HG02973 (cell line): ENCODE data around the gene B4GALT6.

ENCODE experiments used
- ATAC-seq: cut with Tn5 transposase; IDR thresholded peaks from one replicate; pipeline ENCODE4 v1.9.1; 2021; ENCODE audit warnings: moderate library complexity; ENCODE audit not compliant: unreplicated experiment

B4GALT6 gene

DNA sequence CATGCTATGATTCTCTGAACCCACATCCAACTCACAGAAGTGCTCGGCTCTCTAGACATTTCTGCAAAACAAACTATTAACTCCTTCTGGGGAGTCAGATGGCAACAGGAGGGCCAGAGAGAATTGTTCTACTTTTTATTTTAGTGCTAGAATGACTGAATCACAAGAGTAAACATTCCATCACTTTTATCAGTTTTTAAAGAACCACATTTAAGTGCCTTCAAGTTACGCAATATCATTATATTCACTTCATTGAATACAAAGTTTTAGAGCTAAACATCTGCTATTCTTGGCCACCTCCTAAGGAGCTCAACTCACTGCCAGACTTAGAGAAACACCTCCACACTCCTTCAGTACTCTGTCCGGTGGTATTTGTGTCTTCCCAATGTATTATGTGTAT is 22.4 kb downstream of the B4GALT6 start:
- ATAC-seq, result no peak

DNA sequence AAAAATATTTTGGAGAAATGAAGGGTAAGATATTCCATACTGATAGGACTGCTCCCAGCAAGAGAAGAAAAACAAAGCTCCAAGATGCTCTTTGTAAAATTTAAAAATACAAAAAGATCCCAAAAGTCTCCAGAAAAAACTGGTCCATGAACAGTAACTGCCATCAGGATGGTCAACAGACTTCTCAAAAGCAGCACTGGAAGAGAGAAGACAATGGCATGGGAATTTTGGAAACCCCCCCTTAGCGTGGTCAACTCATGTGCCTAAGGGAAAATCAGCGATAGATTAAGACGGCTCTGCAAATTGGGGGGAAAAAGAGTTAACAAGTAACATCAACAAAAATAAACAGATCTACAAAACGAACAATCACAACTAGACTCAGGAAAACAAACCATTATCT is 23.6 kb downstream of the B4GALT6 start:
- no peak for ATAC-seq

DNA sequence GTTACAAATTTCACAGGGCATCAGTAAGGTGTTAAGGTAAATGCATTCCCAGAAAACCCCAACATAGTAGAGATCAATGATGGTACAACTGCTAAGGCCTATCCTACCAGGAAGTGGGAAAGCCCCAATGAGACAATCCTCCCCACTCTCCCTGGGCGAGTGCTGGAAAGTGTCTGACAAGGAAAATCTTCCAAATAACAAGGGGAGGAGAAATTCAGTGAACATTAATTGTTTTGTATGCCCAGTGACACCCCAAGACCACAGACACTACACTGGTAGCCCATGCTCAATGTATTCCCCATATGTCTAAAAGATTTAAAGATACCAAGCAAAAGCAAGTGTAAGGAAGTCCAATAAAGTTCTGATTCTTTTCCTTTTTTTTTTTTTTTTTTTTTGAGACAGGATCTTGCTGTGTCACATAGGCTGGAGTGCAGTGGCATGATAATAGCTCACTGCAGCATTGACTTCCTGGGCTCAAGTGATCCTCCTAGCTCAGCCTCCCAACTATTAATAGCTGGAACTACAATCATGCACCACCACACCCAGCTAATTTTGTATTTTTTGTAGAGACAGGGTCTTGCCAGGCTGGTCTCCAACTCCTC is 24.7 kb downstream of the B4GALT6 start:
- no peak for ATAC-seq

DNA sequence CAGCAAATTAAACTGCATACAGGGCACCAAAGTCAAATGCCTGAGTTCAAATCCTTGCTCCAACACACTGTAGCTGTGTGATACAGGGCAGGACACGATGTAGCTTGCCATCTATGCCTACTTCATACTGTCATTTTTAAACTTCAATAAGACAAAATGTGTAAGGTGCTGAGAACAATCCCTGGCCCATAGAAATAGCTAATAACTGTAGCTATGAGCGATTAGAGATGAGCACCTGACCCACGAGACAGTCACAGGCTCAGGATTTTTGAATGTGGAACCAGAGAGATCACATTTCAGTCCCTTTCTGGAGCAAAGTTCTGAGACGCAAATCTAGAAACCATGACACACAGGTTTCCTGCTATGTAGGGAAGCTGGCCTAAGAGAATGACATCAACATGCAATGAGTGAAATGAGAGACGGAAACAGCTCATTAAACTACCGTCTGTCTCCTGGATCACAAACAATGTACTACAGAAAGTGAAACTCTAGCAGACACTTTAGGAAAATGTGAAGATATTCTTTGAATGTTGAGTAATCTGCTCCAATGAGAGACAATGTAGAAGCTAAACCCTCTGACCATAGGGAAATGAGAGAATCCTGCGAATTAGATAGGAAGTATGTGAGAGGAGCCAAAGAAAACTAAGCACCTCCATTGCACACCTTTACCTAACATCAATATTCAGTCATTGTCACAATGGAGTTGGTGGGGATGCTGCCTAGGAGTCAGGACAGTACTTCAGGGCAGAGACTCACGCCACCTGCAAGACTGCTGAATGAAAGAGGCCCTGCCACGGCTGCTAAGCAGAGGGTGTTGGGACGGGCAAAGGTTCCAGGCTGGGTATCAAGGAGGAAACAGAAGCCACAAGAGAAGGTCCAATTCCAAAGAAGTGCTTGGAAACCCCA is 25.5 kb downstream of the B4GALT6 start:
- peak; percentile 78 for ATAC-seq

DNA sequence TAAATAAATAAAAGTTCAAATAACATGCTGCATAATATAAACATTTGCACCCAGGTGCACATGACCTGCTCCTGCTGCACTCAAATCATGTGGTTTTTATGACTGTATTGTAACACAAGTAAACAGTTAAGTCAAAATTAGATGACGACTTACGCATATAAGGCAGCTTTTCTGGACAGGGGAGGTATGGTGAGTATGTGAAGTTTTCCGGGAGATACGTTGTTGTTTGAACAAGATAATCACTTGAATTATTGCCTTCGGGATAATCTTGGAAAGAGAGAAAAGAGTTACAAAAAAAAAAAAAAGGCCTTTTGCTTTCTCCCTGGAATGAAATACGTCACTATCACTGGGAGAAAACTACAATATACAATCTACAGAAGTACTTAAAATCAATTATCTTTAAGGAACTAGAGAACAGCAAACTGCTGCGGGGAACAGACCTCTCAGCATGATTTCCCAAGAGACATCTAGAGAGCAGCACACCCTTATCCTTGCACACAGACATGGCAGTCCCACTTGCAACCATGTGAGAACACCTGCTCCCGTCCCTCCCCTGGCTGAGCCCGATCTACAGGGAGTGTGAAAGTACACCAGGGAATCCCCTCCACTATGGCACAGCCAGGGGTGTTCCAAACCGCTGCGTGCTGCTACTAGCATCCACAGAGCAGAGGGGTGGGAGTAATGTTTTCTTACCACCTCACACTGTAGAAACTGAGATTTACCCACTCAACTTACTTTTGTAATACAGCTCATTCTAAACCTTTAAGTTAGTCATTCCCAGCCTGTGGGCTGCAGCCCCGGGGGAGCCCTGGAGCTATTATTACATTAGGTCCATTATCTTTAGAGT is 26.3 kb downstream of the B4GALT6 start:
- ATAC-seq, result peak; percentile 79

DNA sequence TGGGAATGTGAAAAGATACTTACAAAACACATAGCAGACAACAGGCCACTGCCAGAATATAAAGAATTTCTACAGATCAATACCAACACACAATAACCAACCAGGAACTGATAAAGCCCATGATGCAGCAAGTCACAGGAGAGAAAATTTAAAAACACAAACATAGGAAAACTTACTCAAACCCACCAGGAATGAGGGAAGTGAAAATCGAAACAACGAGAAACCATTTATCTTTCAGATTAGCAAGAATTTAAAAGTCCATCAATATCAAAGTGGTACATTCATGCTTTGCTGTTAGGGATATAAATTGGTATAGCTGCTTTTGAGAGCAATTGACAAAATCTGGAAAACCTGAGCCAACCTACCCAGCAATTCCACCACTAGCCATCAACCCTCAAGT is 27.6 kb downstream of the B4GALT6 start:
- ATAC-seq, result no peak

DNA sequence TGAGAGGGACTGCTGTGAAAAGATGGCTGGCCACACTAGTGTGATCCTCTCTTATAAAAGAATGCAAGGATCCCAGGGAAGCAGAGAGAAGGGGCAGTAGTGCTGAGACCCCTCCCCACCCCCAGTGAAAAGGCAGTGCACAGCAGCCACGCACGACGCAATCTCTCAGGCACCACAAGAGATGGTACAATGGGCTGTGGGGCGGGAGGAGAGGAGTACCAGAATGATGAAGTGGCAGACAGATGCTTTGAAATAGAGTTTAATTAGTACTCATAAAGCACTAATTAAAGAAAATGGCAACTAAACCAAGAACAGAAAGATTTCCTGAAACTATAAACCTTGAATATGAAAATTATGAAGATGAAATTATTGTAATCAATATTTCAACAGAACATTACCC is 29.0 kb downstream of the B4GALT6 start:
- no peak for ATAC-seq

DNA sequence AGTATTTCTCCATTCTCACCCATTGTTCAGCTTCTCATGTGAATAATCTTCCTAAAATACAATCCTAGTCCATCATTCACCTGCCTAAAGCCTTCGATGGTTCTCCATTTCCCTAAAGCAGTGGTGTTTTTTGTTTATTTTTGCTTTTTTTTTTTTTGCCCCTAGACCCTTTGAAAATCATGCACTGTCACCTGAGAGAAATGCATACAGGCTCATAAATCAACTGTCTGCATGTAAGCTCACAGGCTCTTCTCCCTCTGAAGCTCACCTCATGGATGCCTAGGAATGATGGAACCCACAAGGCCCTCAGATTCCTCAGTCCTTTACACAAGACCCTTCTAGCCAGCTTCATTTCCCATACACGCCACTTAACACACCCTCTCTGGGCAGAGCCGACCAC is 31.5 kb downstream of the B4GALT6 start:
- no peak for ATAC-seq

DNA sequence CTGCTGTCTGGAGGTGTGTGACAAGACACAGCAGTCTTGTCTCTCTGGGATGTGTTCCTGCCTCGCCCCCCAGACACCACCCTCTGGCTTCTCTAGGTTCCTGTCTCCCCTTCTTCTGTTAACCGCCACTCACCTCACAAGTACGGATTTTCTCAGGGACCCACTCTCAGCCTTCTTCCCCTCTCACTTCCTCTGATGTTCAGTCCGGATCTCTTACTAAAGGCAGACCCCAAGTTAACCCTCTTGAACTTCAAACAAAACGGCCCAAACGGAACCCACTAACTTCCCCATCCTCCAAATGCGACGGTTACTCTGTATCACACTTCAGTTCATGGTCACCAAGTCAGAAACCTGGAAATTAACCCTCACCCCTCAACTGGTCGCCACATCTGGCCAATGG is 32.0 kb downstream of the B4GALT6 start:
- ATAC-seq, result no peak

DNA sequence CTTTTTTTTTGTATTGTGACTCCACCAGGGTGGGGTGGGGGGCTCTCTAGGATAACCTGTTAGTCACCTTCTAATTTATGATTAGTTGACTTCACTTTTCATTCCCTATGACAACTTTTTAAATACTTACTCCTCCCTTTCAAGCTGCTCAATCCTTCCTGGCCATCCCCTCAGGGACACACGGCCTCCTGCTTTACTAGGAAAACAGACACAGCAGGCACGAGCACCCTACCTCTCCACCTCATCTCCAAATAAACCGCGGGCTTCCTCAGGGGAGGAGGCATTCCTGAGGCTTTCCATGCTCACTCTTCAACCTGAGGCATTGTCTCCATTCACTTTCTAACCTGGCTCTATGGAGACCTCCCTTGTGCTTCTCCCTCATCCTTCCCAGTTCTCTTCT is 33.0 kb downstream of the B4GALT6 start:
- no peak for ATAC-seq

DNA sequence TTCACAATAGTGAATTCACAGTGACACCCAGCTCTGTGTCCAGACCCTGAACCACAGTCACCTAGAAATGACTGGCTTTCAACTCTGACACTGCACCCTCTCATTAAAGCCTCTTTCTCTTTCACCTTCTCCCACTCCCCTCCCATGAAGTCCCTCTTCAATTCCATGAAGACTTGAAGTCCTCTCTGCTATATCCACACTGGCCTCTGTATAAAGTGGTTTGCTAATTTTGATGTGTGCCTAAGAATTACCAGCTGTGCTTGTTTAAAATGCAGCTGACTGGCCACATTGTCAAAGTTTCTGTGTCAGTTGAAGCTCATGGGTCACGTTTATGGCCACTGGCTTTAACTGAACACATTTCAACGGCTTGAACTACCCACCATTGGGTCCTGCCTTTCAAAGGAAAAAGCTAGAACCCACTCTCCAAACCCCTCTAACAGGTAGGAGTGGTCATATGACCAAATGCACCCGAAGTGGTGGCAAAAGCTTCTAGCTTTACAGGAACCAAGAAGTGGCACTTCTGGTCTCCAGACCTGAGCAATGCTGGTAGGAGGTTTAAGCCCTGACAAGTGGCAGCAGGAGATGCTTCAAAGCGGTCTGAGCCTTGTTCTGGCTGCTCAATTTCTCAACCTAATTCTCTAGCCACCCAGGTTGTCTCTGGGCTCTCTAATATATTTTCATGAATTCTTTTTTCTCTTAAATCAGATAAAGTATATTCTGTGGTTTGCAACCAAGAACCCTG is 34.2 kb downstream of the B4GALT6 start:
- peak; percentile 67 for ATAC-seq

DNA sequence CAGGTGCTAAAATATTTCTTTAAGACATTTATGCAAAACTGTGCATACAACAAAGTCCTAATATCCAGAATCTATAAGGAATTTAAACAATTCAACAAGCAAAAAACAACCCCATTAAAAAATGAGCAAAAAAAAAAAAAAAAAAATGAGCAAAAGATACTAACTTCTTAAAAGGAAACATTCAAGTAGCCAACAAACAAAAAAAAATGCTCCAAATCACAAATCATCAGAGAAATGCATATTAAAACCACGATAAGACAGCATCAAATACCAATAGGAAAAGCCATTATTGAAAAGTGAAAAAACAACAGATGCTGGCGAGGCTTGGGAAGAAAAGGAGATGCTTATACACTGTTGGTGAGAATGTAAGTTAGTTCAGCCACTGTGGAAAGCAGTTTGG is 34.9 kb downstream of the B4GALT6 start:
- no peak for ATAC-seq

DNA sequence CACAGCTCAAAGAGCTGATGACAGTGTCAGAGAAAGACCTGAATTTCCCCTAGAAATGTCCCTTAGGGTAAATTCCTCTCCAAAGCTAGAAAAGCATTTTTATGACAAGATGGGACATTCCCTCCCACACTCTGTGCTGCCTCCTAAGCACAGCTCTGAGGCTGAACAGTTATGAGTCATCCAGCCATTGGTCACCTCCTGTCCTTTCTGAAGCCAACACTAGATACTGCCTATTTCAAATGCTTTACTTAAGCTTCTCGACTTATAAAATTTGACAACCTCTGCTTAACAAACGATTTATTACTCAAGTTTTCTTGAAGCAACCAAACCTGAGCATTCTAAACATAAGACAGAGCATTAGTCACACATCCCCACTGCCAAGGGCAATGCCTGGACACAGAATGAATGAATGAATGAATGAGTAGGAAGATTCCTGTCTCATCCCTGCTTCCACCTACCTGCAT is 35.4 kb downstream of the B4GALT6 start:
- ATAC-seq, result peak; percentile 64

DNA sequence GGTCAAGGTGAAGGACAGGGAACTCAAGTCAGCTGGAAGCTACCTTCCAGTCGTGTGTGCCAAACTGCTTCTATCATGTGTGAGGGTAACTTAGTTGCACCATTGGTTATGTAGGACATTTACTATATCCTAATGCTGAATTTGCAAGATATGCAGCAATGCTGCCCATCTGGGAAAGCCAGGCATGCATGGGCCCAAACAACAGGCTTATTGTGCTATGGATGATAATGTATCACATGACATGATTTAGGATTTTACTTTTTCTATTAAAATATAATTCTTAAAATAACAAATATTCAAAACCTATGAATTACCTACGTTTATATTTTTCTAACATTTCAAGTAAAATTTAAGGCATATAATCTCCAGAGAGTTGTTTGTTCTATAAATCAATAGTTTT is 35.9 kb downstream of the B4GALT6 start:
- no peak for ATAC-seq

DNA sequence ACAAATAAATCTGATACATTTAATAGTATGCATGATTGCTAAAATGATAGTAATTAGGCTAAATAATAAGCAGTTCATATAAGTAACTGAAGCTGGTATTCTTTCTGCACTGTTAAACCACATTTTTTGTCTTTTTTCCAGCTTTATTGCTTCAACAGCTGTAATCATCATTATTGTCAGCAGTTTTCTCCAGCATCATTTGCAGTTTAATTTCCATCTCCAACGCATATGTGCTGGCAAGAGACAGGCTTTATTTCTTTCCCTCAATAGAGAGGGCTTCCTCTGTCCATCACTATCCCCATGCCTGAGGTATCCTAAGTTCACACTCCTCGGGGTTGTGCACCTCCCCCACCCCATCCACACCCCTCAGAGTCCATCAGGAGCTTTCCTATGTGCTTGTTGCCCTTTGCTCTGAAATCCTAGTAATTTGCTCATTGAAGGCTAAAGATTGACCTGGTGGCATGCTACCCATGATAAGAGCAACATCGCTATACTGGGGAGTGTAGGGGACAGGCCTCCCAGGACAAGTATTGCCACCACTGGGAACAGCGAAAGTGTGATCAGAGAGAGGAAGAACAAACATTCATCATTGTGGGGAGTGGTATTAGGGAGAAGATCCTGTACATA is 37.1 kb downstream of the B4GALT6 start:
- ATAC-seq, result no peak

DNA sequence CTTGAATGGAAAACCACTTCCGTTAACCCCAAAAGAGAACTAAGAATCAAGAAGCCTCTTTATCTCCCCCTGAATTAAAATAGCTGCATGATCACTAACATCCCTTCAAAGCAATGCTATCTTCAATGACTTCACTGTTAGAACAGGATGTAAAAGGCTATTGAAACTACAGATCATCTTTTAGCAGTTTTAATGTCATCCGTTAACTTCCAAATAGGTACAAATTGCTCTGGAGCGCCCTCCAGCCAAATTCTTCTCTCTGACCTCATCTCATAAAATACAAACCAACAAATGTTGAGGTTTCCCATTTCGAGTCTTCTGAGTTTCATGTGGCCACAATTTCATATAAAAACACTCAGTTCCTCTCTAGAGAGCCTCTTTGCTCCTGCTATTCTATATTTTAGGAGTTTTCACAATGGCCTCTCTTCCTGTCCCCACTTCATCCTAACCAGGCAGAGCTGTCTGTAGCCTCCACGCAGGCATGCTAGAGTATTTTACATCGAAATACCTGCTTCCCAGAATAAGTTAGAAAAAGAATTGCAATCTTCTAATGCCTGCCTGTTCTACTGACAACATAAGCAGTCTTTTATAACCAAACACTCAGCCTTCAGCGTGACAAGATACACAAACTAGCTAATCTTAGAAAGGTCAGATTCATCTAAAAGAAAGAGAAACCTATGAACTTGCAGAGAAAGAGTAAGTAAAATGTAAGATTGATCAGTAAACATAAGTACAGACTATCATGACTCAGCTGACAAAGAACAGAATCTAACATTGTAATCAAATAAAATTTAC is 37.9 kb downstream of the B4GALT6 start:
- ATAC-seq, result peak; percentile 31

DNA sequence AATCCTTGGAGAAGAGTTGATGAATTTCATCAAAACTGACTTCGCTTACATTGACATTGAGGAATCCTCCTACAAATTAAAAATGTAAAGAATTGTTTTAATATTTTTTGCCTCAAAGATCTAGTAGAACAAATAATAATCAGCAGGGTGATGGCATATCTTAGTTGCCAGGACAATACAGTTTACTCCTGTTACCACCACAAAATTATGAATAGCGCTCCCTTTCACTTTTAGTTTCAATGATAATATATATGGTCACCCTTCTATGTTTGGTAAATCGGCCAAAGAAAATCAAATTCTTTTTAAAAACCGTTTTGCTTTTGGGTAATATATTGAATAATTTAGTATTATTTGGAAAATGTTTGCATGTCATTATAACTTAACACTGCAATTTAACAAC is 39.0 kb downstream of the B4GALT6 start:
- no peak for ATAC-seq

DNA sequence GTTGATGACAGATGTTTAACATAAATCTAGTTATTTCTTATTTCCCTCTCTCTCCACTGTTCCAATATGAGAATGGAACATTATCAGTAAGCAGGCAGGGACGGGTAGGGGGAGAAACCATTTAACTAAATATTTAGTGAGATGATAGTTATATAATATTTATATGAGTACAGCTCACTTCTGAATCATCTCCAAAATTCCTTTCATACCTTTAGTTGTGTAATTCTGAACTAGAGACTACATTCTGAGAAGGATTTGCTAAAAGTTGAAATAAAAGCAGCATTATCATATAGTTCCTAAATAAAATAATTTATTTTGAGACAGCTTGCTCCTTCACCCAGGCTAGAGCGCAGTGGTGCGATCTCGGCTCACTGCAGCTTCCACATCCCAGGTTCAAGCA is 41.4 kb downstream of the B4GALT6 start:
- ATAC-seq, result no peak

DNA sequence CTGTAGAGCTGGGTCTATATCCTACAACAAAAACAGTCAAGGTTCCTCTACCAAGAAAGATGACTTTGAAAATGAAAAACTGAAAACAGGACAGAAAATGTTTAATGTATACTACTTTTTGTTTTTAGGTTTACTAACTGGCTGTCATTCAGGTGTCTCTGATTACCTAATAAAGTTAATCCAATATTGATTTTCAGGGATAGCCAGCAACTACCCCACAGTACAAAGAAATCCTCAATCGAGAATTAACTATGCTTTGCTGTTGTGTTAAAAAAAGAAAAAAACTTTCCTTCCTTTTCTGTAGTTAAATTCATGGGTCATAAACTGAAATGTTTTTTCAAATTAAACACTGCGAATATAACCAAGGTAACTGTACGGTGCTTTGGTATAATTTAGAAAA is 46.9 kb downstream of the B4GALT6 start:
- no peak for ATAC-seq

DNA sequence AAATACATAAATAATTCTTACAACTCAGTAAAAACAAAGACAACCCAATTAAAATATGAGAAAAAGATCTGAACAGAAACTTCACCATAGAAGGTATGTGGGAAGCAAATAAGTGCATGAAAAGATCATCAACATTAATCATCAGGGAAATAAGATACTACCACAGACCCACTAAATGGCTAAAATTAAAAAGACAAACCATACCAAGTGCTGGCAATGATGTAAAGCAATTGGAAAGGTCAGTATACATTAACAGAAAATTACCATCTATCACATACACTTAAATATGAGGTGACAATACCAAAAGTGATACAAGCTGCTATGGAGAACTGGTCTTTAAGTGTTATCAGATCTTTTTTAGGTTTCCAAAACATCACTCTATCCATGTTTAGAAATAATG is 48.0 kb downstream of the B4GALT6 start:
- no peak for ATAC-seq
